ENCODE results near the gene SMYD1.

Gene SMYD1

DNA sequence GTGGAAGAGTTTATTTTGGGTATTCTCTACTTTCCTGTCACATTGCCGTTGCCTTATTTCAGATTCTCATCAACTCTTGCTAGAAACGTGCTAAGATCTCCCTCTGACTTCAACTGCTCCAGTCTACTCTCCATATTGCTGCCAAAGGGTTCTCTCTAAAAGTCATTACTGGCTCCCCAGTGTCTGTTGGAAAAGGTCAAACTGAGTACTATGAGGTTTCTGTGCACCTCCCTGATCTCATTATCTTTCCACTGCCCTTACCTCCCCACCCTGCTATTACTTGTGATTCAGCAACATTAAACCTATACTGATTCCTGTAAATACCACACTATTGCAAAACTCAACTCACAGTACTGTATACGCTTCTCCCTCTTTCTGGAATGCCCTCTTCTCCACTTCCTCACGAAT, 10.2 kb upstream of the SMYD1 start:
- DNase-seq = no peak

DNA sequence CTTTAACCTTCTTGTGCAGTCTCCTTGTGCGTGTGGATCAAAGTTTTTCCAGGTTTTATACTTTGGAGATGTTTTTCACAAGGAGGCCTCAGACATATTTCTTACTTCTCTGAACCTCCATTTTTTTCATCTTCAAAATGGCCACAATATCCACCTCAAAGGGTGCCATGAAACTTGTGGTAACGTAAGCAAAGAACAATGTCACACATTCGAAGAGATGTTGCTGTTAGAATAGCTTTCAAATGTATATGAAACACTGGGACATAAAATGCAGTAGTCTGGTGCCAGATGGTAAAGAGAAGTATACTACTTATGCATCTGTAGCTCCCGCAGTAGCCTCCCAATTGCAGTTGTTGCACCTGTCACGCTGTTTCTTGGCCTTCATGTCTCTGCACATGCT, 9.4 kb upstream of the SMYD1 start:
- no peak for DNase-seq

DNA sequence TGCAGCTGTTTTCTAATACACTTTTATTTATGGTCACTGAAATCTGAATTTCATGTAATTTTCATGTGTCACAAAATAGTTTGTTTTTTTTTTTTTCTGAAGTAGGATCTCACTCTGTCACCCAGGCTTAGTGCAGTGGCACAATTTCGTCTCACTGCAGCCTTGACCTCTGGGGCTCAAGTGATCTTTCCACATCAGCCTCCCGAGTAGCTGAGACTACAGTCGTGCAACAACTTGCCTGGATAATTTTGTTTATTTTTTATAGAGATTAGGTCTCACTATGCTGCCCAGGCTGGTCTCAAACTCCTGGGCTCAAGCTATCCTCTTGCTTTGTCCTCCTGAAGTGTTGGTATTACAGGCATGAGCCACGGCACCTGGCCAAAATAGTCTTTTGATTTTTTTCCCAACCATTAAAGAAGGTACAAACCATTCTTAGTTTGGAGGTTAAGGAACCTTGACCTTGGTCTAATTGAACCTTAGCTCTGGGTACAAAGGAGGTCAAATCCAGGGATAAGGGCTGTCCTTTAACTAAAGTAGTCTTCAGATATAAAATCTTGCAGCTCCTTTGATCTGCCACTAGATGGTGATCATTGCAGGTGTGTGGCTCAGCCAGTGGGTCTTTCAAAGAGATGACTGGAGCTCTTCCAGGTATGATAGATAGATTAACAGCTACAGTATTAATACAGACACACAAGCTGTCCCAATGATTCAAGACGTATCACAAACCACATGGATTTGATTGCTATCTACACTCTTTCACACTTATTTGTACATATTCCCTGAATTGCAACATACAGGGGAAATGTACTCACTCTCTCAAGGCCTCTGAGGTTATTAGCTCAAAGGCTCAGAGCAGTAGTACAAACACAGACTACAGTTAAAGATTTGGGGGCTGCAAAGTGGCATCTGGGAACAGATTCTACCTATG, 7.4 kb upstream of the SMYD1 start:
- no peak for DNase-seq

DNA sequence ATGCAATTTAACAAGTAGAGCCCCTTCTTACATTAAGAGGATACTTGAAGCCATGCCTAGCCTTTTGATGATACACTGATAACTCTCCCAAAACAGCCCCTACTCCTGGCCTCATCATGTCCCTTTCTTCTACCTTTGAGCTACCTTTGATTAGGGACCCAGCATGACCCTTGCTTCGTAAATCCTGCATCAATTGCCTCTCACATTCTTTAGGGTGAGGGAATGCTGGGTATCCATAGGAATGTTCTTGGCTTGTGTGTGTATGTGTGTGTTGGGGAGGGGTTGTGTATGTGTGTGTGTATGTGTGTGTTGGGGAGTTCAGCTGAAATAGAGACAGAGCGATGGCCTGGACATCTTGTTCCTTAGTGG, 6.7 kb upstream of the SMYD1 start:
- no peak for DNase-seq

DNA sequence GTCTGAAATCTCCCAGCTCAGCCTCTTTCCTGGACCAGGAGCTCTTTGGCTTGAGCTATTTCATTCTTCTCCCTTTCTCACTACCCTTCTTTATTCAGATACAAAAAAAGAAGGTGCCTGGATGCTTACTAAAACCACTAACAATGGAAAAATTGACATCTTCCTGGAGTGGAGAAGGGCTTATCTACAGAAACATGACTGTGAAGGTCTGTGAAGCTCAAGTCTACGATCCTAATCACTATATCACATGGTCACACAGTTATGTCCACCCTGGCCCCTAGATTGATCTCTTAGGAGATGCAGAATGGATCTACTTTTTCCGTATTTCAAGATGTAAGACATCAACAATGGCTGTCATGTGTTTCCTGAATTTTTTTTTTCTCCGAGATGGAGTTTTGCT, 6.3 kb upstream of the SMYD1 start:
- DNase-seq = no peak

DNA sequence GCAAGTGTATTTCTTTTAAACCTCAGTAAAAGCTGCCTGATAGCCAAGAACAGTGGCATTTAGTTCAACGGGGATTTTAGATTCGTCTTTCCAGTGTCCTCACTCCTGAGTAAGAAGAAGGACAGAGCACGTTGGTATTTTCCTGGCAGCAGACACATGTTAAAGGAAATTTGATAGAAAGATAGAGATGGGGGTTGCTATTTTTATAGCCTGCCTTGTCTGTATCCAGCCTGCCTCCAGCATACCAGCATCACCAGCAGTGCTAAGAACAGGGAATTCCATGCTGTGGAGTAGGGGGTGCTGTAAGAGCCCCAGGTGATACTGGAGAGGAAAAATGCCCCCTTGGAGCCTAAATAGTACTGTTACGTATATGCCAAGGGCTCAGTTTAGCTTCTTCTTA, 1.1 kb upstream of the SMYD1 start:
- DNase-seq = no peak

DNA sequence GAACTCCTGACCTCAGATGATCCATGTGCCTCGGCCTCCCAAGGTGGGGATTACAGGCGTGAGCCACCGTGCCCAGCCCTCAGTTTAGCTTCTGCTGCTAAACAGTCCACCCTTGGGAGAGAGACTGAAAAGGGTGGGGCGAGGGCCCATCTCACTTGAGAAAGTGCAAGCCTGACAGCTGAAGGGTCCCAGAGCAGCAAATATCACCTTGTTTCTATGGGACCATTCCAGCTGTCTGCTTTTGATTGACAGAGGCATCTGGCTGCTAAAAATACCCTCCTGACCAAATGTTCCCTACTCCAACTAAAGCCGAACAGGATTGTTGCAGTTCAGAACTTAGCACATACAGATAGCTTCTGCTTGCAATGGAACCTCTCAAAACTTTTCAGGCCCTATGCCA, 436 bp upstream of the SMYD1 start:
- DNase-seq = no peak

DNA sequence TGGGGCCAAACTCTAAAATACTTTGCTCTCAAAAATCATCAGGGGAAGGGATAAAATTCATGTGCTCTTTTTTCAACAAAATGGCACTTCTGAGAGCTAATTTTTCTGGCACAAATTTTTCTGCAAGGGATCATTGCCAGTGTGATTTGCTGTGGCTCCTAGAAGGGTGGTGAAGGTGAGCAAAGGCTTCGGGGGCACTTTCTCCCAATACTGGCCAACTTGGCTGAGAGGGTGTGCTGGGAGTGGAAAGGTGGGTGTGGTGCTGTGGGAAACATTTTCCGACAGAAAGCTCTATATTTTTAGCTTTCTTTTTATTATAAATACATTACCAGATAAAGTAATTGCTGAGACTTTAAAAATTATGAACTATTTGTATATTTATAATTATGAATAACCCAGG, 419 bp downstream of the SMYD1 start:
- no peak for DNase-seq

DNA sequence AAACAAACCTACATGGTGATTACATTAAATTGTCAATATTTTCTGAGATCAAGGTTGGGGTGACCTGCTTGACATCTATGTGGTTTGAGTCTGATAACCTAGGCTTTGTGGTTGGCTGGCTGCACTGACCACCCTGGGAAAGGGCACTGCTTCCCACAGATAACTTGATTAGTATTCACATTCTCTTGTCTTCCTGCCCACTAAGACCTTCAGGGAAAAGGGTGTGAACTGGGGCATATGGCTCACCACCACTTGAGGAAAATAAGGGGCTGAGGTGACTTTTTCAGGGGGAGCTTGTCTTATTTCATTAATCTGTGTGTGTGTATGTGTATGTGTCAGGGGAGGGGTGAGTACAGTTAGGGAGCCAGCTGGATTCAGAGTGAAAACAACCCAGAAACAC, 1.5 kb downstream of the SMYD1 start:
- DNase-seq = no peak

DNA sequence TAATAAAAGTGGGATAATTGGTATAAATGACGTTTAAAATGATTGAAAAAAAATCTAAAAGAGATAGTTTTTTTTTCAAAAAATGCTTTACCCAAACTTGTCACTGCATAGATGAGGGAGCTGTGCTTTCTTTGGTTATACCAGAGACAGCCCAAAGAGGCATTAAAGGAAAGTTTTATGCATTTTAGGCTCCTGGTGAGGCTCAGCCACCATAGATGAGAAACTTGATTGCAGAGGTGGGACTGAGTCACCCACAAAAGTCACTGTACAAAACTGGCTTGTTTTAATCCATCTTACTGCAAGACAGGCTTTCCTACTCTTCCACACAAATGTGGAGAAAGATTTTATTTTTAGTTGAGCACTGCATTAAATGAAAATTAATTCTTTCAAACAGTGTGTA, 2.4 kb downstream of the SMYD1 start:
- DNase-seq = no peak

DNA sequence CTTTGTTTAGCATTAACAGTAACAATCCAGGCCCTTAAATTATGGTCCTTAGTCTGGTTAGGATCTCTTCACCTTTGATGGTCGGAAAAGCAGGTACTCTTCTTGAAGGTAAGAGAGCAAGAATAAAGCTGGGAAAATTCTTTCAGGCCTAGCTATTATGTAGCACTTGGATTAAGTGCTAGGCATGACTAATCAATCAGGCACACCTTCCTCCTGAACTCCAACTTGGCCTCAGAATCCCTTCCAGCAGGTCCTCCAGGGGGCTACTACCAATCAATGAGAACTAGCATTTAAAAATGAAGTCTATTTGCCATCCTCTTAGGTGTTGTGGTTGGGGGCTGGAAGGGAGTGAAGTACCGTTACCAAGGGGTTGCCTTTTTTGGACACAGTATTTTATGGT, 3.7 kb downstream of the SMYD1 start:
- no peak for DNase-seq

DNA sequence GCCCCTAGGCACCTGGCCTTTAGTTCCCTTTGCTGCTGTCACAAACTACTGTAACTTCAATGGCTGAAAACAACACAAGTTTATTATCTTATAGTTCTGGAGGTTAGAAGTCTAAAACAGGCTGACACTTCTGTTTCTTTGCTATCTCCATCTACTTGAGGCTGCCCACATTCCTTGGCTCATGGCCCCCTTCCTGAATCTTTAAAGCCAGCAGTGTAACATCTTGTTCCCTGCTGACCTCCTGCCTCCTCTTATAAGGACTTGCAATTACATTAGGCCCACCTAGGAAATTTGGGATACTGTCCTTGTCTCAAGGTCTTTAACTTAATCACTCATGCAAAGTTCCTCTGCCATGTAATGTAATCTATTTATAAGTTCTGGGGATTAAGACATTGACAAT, 6.5 kb downstream of the SMYD1 start:
- DNase-seq = no peak

DNA sequence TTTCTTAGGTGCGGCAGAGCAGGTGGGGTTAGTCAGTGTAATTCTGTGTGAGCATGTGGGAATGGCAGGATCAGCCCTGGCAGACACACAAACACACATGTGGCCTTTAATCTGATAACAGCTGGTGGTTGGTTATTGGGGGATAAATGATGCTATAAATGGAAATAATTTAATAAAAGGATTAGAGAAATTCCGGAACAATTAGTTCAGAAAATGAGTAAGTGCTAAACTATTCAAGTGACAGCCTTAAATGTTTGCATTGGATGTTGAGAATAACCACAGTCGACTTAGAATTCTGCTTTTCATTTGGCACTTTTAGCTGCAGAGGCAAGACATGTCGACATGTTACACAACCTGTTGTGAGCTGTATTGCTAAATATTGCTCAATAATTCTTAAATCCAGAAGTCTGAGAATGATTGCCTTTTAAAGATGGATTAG, 7.2 kb downstream of the SMYD1 start:
- no peak for DNase-seq

DNA sequence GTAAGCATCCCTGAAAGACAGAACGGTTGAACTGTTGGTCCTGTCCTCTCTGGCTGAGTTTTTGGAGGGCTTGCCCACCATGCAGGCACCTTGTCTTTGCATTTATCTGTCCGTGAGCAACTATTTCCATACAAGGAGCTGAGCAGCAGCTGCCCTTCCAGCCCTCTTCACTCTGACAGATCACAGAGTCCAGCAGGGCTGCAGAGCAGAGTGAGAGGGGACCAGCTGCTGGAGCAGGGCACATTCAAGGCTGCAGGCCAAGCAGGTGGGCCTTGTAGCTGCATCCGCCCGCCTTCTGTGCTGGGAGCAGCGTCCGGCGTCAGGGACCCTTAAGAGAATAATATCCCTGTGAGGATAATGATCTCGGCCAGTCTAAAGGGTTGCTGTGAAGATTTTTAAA, 9.5 kb downstream of the SMYD1 start:
- no peak for DNase-seq

DNA sequence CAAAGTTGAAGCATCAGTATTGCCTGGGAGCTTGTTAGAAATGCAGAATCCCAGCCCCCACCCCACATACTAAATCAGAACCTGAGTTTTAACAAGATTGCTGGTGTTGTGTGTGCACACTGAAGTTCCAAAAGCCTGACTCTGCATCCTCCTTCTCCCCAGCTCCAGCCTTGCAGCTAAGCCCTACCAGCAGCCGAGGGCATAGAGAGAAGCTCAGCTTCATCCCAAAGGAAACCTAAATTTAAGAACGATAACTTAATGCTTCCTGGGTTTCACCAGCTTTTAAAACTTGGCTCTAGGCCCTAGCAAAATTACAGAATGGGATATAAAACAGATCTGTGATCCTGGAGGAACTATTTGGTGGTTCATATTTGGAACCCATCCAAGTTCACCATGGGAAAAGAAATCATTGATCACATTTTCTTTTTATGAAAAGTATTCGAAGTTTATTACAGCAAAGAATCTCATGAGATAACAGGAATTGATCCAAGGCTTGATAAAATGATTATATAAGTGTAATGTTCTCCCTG, 11.1 kb downstream of the SMYD1 start:
- DNase-seq = no peak

DNA sequence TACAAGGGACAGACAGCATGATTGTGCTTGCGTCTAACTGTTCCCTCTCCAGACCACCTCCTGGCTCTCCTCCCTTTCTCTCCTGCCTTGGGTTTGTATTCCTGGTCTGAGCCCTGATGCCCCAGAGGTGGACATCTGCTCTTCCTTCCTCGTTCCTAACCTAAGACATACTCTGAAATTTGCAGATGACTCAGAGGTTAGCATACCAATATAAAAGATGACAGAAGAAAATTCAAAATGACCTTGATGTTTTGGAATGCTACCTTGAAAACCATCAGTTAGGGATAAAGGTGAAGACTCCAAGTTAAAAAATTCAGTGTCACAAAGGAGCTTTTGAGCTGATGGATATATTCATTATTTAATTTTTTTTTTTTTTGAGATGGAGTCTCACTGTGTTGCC, 12.9 kb downstream of the SMYD1 start:
- no peak for DNase-seq

DNA sequence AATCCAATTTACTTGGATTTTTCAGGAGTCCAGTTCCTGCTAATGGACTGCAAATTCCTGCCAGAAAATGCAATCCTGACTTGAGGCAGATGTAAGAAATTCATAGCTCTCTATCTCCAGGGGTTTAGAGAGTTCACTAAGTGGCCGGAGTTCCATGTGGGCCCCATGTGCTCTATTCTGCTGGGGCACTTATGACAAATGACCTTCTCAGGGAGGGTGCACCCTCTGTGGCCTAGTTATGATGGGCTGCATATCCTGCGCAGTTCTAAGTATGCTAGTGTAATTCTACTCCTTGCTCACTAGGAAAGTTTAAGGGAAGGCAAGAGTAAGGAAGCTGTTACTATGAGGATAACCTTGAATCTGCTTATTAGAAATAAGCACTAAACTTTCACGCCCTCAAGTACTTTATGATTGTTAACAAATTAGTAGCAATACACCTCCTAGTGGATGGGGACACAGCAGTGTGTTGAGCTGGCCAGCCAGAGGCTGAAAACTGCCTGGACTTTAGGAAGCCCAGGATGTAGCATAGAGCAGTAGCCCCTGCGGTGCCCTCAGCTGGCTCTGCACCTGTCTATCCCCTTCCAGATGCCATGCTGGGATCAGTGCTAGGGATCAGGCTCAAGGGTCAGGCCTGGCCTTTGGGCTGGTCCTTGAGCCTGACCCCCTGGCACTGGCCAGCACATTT, 14.4 kb downstream of the SMYD1 start:
- DNase-seq = no peak

DNA sequence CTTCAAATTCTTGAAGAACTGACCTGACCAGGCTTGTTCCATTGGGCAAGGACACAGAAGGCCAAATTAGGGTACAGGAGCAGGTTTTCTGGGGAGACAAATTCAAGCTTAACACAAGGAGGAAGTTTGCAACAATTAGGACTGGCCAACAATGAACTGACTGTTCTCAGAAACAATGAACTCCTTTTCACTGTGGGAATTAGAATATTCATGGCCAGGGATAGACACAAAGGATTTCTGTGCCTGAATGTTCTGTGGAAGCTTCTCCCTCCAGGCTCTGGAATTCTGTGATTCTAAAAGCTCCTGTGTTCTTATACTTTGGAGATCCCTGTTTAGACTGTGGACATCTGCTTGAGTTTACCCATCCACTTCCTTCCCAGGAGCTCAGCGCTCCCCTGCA, 15.2 kb downstream of the SMYD1 start:
- no peak for DNase-seq

DNA sequence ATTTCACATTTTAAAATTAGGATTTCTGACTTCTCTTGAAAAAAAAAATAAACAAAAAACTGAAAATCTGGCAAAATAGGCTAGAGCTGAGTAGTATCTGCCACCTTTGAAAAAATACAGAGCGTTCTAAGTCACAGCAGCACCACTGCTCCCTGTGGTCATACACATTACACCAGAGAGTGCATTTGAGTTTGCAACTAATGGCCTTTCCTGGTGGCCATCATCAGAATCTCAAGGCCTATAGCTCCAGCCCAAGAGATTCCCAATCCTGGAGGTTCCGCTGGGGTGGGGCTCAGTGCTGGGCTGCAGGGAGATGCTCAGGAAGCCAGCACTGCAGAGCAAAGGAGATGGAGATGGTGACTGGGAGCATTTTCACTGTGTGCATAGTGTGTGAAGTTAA, 17.5 kb downstream of the SMYD1 start:
- DNase-seq = no peak

DNA sequence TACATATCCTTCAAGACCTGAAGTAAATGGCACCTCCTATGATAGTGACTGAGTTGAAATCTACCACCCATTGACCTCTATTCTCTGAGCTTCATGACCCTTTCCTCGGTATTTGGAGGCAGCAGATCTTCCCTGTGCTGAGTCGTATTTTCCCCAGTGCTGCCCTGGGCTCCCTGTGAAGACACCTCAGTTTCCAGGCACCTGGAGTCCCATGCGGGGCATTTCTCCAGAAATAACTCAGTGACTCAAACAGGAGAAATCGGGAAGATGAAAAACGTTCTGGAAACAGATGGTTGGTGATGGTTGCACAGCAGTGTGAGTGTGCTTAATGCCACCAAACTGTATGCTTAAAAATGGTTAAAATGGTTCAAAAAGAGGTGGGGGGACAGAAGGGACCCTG, 18.0 kb downstream of the SMYD1 start:
- no peak for DNase-seq

DNA sequence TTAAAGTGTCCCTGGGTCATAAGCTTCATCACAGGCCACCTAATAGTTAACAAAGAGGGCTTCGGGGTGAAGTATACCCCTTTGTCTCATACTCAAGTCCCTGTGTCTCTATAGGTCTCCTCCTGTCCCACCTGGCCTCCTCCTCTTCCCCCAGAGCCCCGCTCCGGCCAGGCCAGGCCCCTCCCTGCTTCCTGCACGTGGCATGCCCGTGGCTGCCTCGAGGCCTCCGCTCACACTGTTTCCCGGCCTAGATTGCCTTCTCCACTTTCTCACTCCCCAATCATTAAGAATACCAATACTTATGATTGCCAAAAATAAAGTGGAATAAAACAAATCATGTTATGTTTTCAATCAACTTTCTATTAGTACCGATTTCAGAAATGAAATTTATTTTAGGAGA, 18.8 kb downstream of the SMYD1 start:
- no peak for DNase-seq

DNA sequence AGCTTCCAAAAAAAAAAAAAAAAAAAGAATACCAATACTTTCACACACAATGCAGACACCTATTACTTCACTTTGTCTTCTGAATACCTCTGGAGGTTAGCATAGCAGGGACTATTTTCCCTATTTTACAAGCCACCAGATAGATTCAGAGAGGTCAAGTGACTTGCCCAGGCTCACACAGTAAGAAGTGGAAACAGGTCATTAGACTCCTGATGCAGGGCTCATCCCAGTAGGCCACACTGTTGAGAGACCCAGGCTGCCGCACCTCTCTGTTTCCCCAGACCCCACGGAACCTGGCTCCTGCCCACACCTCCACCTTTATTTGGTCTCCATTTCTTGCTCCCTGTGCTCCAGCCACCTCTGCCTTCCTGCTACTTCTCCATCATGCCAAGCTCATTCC, 19.4 kb downstream of the SMYD1 start:
- DNase-seq = no peak

DNA sequence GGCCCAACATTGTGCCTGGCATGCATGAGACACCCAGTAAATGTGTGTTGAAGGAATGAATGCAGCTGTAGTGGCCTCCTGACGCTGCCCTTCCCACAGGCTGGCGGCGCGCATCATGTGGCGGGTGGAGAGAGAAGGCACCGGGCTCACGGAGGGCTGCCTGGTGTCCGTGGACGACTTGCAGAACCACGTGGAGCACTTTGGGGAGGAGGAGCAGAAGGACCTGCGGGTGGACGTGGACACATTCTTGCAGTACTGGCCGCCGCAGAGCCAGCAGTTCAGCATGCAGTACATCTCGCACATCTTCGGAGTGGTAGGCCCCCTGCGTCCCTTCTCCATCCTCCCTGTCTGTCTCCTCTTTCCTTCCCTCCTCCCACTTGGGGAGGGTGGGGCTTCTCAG, 20.1 kb downstream of the SMYD1 start:
- DNase-seq = no peak

DNA sequence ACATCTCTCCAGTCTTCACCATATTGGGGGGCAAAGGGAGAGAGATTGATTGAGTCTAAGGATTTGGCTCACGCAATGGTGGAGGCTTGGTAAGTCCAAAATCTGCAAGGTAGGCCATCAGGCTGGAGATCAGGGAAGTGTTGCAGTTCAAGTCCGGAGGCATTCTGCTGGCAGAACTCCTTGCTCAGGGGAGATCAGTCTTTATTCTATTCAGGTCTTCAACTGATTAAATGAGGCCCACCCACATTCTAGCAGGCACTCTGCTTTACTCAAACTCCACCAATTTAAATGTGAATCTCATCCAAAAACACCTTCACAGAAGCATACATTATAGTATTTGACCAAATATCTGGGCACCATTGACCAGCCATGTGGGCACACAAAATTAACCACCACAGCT, 21.4 kb downstream of the SMYD1 start:
- no peak for DNase-seq

Data from activated CD8-positive, alpha-beta memory T cell treated with anti-CD3 and anti-CD28 coated beads, Interleukin-2, amount 50 U/mL, for 48 hours (primary cell).